GM12874 (cell line): ENCODE measurements around the gene TAF4.

Experiments used
- TF ChIP-seq, protein P1 (sequence below): IDR thresholded peaks from 2 replicates; pipeline ENCODE4 v1.5.1; 2011; ENCODE audit warnings: low read depth, mild to moderate bottlenecking, control low read depth, low read length, moderate library complexity; ENCODE audit not compliant: insufficient read depth

TAF4 gene

DNA sequence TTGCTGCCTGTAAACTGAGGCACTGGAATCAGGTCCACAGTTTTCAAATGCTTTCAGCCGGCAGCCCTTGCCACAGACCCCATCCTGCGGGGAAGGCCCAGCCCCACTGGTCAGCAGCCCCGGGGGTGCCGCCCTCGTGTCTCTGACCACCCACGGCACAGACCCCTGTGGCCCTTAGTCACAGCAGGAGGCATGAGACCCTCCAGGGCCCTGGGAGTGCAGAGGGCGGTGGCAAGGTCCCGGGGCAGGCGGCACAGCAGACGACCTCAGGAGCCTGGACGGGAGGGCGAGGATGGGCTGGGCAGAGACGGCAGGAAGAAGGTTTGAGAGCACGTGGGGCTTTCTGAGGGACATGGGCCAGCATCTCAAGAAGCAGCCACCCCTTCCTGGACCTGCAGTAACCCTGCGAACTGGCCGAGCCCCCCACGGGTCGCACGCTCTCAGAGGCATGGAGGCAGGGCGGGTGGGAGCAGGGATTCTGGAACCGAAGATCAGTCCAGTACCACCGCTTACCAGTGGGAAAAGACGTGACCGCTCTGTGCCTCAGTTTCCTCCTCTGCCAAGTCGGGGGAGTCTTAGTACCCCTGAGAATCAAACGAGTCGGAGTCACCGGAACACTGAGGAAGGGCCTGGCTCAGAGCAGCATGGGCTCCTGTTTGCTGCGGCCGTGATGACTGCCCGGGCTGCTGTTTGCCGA is 140.7 kb downstream of the TAF4 start:
- TF ChIP-seq, protein P1, sequence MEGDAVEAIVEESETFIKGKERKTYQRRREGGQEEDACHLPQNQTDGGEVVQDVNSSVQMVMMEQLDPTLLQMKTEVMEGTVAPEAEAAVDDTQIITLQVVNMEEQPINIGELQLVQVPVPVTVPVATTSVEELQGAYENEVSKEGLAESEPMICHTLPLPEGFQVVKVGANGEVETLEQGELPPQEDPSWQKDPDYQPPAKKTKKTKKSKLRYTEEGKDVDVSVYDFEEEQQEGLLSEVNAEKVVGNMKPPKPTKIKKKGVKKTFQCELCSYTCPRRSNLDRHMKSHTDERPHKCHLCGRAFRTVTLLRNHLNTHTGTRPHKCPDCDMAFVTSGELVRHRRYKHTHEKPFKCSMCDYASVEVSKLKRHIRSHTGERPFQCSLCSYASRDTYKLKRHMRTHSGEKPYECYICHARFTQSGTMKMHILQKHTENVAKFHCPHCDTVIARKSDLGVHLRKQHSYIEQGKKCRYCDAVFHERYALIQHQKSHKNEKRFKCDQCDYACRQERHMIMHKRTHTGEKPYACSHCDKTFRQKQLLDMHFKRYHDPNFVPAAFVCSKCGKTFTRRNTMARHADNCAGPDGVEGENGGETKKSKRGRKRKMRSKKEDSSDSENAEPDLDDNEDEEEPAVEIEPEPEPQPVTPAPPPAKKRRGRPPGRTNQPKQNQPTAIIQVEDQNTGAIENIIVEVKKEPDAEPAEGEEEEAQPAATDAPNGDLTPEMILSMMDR, result no peak
